ENCODE measurements around the gene MOGAT2.

GRCh38 chr11:75760243-75760642 lies 42.6 kb downstream of the MOGAT2 start:
- TF ChIP-seq EZH2 (optimal IDR thresholded peaks at IDR 0.05; ENCODE audit: low read depth, low read length) (no peak), CTCF (IDR thresholded peaks at IDR 0.05; ENCODE audit: low read length) (no peak)

All from MM.1S (cell line).